OCI-LY1 (cell line): ENCODE measurements around the gene PRSS21.

ENCODE experiments used
- EZH2 ChIP-seq: fragments of 200-600 bp; sonication (generic), shearing (Covaris generic); IDR thresholded peaks from 2 replicates; pipeline ENCODE4 v1.8.0; 2017; ENCODE audit warnings: borderline replicate concordance, mixed run types, mild to moderate bottlenecking, antibody characterized with exemption, low read length, moderate library complexity, mixed read lengths
- TF ChIP-seq, protein P1 (sequence below): fragments of 200-600 bp; sonication (generic), shearing (Covaris generic); IDR thresholded peaks from 2 replicates; pipeline ENCODE4 v1.5.1; 2017; ENCODE audit warnings: mild to moderate bottlenecking, antibody characterized with exemption, low read length, moderate library complexity, mixed read lengths

DNA sequence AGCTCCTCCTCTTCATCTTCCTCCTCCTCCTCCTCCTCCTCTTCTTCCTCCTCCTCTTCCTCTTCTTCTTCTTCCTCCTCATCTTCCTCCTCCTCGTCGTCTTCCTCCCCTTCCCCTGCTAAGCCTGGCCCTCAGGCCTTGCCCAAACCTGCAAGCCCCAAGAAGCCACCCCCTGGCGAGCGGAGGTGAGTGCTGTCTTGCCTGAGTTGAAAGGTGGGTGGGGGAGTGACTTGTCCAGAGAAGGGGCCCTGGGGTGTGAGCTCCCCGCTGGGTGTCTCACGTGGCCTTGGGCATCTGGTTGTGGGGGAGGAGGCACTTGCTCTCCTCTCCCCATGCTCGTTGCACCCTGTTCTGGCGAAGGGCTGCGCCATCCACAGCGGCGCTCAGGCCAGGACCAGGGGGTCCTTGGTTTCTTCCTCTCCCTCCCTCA is 47.9 kb upstream of the PRSS21 start:
- TF ChIP-seq, protein P1, sequence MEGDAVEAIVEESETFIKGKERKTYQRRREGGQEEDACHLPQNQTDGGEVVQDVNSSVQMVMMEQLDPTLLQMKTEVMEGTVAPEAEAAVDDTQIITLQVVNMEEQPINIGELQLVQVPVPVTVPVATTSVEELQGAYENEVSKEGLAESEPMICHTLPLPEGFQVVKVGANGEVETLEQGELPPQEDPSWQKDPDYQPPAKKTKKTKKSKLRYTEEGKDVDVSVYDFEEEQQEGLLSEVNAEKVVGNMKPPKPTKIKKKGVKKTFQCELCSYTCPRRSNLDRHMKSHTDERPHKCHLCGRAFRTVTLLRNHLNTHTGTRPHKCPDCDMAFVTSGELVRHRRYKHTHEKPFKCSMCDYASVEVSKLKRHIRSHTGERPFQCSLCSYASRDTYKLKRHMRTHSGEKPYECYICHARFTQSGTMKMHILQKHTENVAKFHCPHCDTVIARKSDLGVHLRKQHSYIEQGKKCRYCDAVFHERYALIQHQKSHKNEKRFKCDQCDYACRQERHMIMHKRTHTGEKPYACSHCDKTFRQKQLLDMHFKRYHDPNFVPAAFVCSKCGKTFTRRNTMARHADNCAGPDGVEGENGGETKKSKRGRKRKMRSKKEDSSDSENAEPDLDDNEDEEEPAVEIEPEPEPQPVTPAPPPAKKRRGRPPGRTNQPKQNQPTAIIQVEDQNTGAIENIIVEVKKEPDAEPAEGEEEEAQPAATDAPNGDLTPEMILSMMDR = no peak
- no peak for TF ChIP-seq EZH2
